Small intestine (tissue), 7 donors: Measurements from ENCODE around the gene FBRSL1. TPM values are rescaled to one million over a fixed set of nuclear protein-coding genes. Genes with fewer than 3 reads are reported as not detected.

Source experiments
- DNase-seq, 2 donors: peaks; one replicate each; pipeline versions ENCODE4 v3.0.0 to v3.0.0-alpha.2; 2013
- FAIRE-seq: peaks from 2 replicates; lab custom pipeline; 2012; peaks lifted over from hg19 to GRCh38; lab: Jason Lieb, UNC
- H3K27ac ChIP-seq, 3 donors: one replicate each; pipeline ENCODE4 v1.5.1; 2013; ENCODE audit warnings: low read length in 2 of 3, mild to moderate bottlenecking in 2 of 3, control low read depth in 1 of 3, inconsistent platforms in 1 of 3, low read depth in 1 of 3, moderate library complexity in 1 of 3
- H3K27me3 ChIP-seq, 3 donors: one replicate each; pipeline ENCODE4 v1.6.1; 2013; ENCODE audit warnings: low read length in 3 of 3, inconsistent platforms in 1 of 3; ENCODE audit not compliant: control insufficient read depth in 3 of 3, insufficient read depth in 3 of 3
- H3K36me3 ChIP-seq, 3 donors: one replicate each; pipeline ENCODE4 v1.6.1; 2013; ENCODE audit warnings: low read length in 3 of 3, inconsistent platforms in 1 of 3, low read depth in 1 of 3, mild to moderate bottlenecking in 1 of 3, moderate library complexity in 1 of 3; ENCODE audit not compliant: control insufficient read depth in 3 of 3, insufficient read depth in 2 of 3
- H3K4me1 ChIP-seq, 3 donors: one replicate each; pipeline ENCODE4 v1.6.1; 2013; ENCODE audit warnings: low read length in 2 of 3, inconsistent platforms in 1 of 3, low read depth in 1 of 3, mild to moderate bottlenecking in 1 of 3, moderate library complexity in 1 of 3; ENCODE audit not compliant: control insufficient read depth in 3 of 3, insufficient read depth in 2 of 3
- H3K4me3 ChIP-seq, 3 donors: one replicate each; pipeline ENCODE4 v1.5.1; 2013; ENCODE audit warnings: low read length in 3 of 3, control low read depth in 1 of 3, inconsistent platforms in 1 of 3, low read depth in 1 of 3, mild to moderate bottlenecking in 1 of 3, moderate library complexity in 1 of 3
- H3K9me3 ChIP-seq, 2 donors: one replicate each; pipeline ENCODE4 v1.6.1; 2013; ENCODE audit warnings: low read depth in 1 of 2, low read length in 1 of 2; ENCODE audit not compliant: control insufficient read depth in 2 of 2, insufficient read depth in 1 of 2
- WGBS, 3 donors: extraction: QIAGEN DNeasy Blood & Tissue Kit; methylation state at CpG; one replicate each; pipeline ENCODE4 v1.1.7; 2013; 5-methylcytosine and 5-hydroxymethylcytosine counted together
- polyA plus RNA-seq, 4 donors: library from polyadenylated mRNA; stranded (reverse) in 3 of 4; unstranded in 1 of 4; fragments of 200-250 nt in 3 of 4; fragments of 120-200 nt in 1 of 4; gene quantifications; one replicate each; pipeline versions ENCODE4 v1.2.1 to v1.2.3, GENCODE V29; 2013
- donor health status: healthy with polysubstance abuse.
- donor health status: control.
- donor health status: control.
- donor health status: Bipolar disorder and iron deficiency.
- donor health status: healthy.

Gene FBRSL1
- polyA plus RNA-seq, 4 donors = 24.3 to 59.5 (median 32.5) TPM

DNA sequence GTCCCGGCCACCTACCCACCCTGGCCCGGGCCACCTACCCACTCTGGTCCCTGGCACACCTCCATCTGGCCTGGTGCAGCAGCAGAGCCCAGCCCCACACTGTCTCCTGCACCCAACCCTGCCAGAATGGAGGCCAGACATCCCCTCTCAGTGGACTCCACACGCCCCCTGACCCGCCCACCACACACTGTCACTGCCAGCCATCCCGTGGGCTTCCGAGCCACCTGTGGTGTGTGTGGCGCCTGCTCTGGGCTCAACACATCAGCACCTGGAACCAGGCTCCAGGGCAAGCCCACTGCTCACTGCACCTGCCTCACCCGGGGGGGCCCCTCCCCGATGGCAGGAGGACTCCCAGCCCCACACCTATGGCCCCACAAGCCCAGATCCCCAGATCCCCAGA lies 50.5 kb downstream of the FBRSL1 start:
- DNase-seq = no peak
- no peaks in the 10 kb centered on the region for H3K9me3 ChIP-seq
- H3K4me1 ChIP-seq = peaks cover 0 to 2% (median 0%) of the 10 kb centered on the region in 3 donors
- peaks cover 0 to 46% (median 0%) of the 10 kb centered on the region in 3 donors for H3K36me3 ChIP-seq
- H3K27ac ChIP-seq = no peak overlapping the region
- no peak for FAIRE-seq
- H3K27me3 ChIP-seq = no peaks in the 10 kb centered on the region
- no peak overlapping the region for H3K4me3 ChIP-seq
- WGBS, 3 donors = 81 to 92% (median 88%) methylated on average over 9 of the region's 9 CpGs

DNA sequence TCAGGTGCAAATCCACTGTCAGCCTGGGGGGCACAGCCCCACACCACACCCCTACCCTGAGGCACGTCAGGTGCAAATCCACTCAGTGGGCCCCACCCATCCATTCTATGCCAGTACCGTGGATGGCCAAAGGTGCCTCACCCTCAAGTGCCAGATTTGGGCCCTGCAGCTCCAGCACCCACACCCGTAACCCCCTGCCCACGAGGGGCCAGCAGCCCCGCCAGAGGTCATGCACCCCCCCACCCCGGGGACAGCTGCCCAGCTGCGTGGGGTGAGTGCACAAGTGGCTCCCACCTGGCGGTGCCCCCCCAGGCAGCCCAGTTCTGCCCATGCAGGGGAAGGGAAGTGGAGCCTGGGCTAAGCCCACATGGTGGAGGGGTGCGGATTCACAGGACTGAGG lies 51.2 kb downstream of the FBRSL1 start:
- FAIRE-seq = no peak
- no peak overlapping the region for H3K4me3 ChIP-seq
- 84 to 90% (median 88%) methylated on average over 9 of the region's 9 CpGs for WGBS, 3 donors

DNA sequence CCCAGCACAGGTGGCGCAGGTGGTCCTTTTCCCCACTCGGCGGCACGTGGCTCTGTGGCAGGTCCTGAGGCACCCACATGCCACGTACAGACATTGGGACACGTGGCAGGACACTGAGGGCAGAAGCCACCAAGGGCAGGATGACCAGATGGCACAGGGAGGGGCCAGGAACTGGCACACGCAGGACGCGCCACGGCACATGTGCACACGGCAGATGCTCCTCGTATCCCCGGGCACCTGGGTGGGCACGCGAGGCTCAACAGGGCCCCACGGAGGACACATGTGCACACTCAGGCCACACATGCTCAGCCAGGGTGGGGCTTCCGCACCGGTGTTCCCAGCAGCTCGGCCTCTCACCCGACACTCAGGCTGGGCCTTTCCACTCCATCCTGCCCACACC lies 52.0 kb downstream of the FBRSL1 start:
- no peak for FAIRE-seq
- DNase-seq = no peak
- H3K4me3 ChIP-seq = no peak overlapping the region
- H3K9me3 ChIP-seq = no peaks in the 10 kb centered on the region
- no peaks in the 10 kb centered on the region for H3K27me3 ChIP-seq
- H3K4me1 ChIP-seq = peaks cover 0 to 4% (median 0%) of the 10 kb centered on the region in 3 donors
- 93 to 97% (median 94%) methylated on average over 19 to 20 of the region's 20 CpGs for WGBS, 3 donors
- peaks cover 0 to 49% (median 0%) of the 10 kb centered on the region in 3 donors for H3K36me3 ChIP-seq
- H3K27ac ChIP-seq = no peak overlapping the region

More for the DNA sequence above, 51.2 kb downstream of the FBRSL1 start:
- Histone ChIP-seq H3K9me3 (no peaks in the 10 kb centered on the region), H3K27ac (no peak overlapping the region), H3K36me3 (peaks cover 0 to 46% (median 0%) of the 10 kb centered on the region in 3 donors), H3K4me1 (peaks cover 0 to 4% (median 0%) of the 10 kb centered on the region in 3 donors), H3K27me3 (no peaks in the 10 kb centered on the region)
- DNase-seq = no peak

DNA sequence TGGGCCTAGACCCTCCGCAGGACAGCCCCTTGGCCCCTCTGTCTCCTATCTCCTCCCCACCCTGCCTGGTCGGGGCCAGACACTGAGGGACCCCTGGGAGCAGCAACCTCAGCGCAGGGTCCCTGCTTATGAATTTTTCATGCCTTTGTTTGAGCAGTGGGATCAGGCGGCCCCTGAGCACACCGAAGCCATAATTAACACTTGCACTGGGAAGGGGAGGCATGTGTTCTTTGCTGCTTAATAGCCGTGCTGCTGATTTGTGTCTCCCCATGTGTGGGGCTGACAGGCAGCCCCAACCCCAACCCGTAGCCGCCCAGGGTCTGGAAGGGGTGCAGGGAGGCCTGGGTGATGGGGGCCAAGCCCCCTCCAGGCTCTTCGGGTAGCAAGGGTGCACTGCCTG lies 52.7 kb downstream of the FBRSL1 start:
- Histone ChIP-seq H3K4me1 (peaks cover 0 to 4% (median 0%) of the 10 kb centered on the region in 3 donors), H3K4me3 (no peak overlapping the region), H3K36me3 (peaks cover 0 to 47% (median 0%) of the 10 kb centered on the region in 3 donors), H3K9me3 (no peaks in the 10 kb centered on the region), H3K27ac (no peak overlapping the region), H3K27me3 (no peaks in the 10 kb centered on the region)
- WGBS, 3 donors = 92 to 98% (median 92%) methylated on average over 9 of the region's 9 CpGs
- no peak for FAIRE-seq
- DNase-seq = no peak

DNA sequence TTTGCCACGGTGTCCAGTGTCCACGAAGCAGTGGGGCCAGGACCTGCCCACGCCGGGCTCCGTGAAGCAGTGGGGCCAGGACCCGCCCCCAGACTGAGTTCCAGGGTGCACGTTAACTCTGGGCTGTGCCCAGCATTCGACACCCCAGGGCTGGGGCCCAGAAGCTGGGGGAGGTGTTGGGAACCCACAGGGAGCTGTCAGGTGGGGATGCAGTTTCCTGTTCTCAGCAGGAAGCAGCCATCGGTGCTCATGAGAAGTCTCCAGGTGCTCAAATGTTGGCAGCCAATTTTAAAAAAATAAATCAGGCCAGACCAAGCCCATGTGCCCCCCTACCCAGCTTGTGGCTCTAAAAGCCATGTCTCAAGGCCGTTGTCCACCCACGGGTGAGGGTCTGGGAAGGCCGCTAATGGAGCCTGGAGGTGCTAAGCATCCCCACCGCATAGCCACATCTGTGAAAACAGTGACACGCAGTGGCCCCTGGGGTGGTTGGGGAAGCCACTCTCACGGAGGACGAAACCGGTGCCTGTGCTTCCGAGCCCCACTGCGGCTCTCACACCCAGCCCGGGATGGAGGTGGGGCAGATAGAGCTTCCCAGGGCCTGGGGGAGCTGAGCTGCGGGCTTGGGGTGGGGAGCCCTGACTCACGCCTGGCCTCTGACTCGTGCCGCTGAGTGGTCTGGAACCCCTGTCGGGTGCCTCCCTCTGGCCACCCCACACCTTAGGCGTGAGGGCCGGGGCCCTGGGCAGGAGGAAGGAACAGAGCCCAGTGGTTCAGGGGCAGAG lies 53.5 kb downstream of the FBRSL1 start:
- Histone ChIP-seq H3K4me3 (no peak overlapping the region), H3K9me3 (no peaks in the 10 kb centered on the region), H3K27ac (no peak overlapping the region), H3K27me3 (no peaks in the 10 kb centered on the region), H3K4me1 (peaks cover 0 to 4% (median 0%) of the 10 kb centered on the region in 3 donors), H3K36me3 (peaks cover 0 to 48% (median 0%) of the 10 kb centered on the region in 3 donors)
- WGBS, 3 donors = 82 to 88% (median 86%) methylated on average over 26 to 27 of the region's 27 CpGs
- no peak for FAIRE-seq
- DNase-seq = no peak

DNA sequence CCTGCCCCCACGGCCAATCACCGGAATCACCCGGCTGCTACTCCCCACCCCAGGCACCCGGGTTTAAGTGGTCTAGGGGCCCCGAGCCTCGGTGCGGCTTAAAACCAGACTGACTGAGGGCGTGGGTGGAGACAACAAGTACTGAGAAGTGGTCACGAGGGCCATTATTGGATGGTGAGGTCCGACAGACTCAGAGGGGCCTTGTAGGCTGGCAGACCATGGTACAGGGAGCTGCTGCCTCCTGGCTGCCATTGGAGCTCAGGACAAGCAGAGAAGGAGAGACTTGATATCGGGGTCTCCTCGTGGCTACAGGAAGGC lies 54.1 kb downstream of the FBRSL1 start:
- FAIRE-seq (no peak), DNase-seq (no peak)
- peaks cover 0 to 49% (median 0%) of the 10 kb centered on the region in 3 donors for H3K36me3 ChIP-seq
- peaks cover 0 to 4% (median 0%) of the 10 kb centered on the region in 3 donors for H3K4me1 ChIP-seq
- no peak overlapping the region for H3K4me3 ChIP-seq
- no peak overlapping the region for H3K27ac ChIP-seq
- H3K9me3 ChIP-seq = no peaks in the 10 kb centered on the region
- no peaks in the 10 kb centered on the region for H3K27me3 ChIP-seq
- 87 to 95% (median 90%) methylated on average over 12 of the region's 12 CpGs for WGBS, 3 donors

DNA sequence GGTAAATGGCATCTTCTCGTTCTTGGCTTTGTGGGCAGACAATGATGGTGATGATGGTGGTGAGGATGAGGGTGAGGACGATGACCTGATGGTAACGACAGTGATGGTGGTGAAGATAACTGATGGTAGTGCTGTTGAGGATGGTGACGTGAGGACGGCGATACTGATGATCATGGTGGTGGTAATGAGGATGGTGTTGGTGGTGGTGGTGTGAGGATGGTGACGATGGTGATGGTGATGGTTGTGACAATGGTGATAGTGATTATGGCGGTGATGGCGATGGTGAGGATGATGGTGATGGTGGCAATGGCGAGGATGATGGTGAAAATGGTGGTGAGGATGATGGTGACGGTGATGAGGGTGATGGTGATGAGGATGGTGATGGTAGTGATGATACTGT lies 54.5 kb downstream of the FBRSL1 start:
- WGBS, 3 donors = 93 to 96% (median 96%) methylated on average over 11 of the region's 11 CpGs
- H3K4me3 ChIP-seq = no peak overlapping the region

DNA sequence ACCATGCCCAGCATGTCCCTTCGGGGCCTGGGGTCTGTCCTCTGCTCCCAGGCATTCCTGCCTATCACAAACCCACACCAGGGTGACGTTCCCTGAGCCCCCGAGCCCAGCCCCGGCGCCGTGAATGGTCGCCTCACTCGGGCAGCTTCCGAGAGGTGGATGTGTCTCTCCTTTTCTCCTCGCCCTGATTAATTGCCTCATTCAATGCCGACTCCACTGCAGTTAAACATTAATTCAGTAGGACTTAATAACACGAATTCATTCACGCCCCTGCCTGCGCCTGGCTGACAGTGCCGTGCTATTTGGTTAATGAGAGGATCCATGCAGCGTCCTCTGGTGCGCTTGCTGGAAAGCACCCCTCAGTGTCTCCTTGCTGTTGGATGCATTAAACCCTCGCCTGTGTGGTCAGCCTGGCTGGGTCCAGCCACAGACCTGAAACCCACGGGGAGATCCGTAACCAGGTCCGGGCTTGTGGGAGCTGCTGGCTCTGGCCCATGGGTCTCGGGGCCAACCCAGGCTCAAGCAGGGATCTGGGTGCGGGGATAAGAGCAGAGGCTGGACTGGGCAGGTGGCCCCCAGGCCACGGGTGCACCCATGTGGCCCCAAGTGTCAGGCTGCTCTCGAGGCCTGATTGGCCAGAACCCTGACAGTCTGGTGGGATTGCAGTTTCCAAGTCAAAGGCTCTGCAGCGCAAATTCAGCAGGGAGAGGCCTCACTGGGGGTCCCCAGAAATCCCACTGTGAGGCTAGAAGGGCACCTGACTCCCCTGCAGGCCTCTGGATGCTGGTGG lies 55.4 kb downstream of the FBRSL1 start:
- Histone ChIP-seq H3K27ac (no peak overlapping the region), H3K36me3 (peaks cover 0 to 57% (median 0%) of the 10 kb centered on the region in 3 donors), H3K27me3 (no peaks in the 10 kb centered on the region), H3K4me3 (no peak overlapping the region), H3K4me1 (peaks cover 0 to 4% (median 0%) of the 10 kb centered on the region in 3 donors), H3K9me3 (no peaks in the 10 kb centered on the region)
- 23 to 73% (median 54%) methylated on average over 26 of the region's 26 CpGs for WGBS, 3 donors
- DNase-seq (peak; percentile 58 to 80), FAIRE-seq (no peak)

More for the DNA sequence above, 54.5 kb downstream of the FBRSL1 start:
- no peaks in the 10 kb centered on the region for H3K9me3 ChIP-seq
- no peaks in the 10 kb centered on the region for H3K27me3 ChIP-seq
- peaks cover 0 to 54% (median 0%) of the 10 kb centered on the region in 3 donors for H3K36me3 ChIP-seq
- FAIRE-seq (no peak), DNase-seq (no peak)
- H3K4me1 ChIP-seq = peaks cover 0 to 4% (median 0%) of the 10 kb centered on the region in 3 donors
- no peak overlapping the region for H3K27ac ChIP-seq
